Parathyroid adenoma (tissue), 2 donors: ENCODE results near the gene IL2RA.

Source experiments
- H2AFZ ChIP-seq: fragments of 300-600 bp; sonication (generic); one replicate; pipeline ENCODE4 v1.7.0; 2017; ENCODE audit warnings: antibody characterized with exemption, mild to moderate bottlenecking
- H3K27ac ChIP-seq: fragments of 300-600 bp; sonication (generic); one replicate; pipeline ENCODE4 v1.7.0; 2017
- H3K27me3 ChIP-seq: fragments of 300-600 bp; sonication (generic); one replicate; pipeline ENCODE4 v1.7.0; 2017; ENCODE audit warnings: low read length; ENCODE audit not compliant: control insufficient read depth, insufficient read depth
- H3K36me3 ChIP-seq: fragments of 300-600 bp; sonication (generic); one replicate; pipeline ENCODE4 v1.7.0; 2017; ENCODE audit warnings: low read length; ENCODE audit not compliant: control insufficient read depth, insufficient read depth
- H3K4me1 ChIP-seq: fragments of 300-600 bp; sonication (generic); one replicate; pipeline ENCODE4 v1.7.0; 2017; ENCODE audit warnings: control low read depth
- H3K4me2 ChIP-seq: fragments of 300-600 bp; sonication (generic); one replicate; pipeline ENCODE4 v1.7.0; 2017; ENCODE audit warnings: low read length
- H3K4me3 ChIP-seq: fragments of 300-600 bp; sonication (generic); one replicate; pipeline ENCODE4 v1.7.0; 2017; ENCODE audit warnings: low read depth, low read length
- H3K79me2 ChIP-seq: fragments of 300-600 bp; sonication (generic); one replicate; pipeline ENCODE4 v1.7.0; 2017; ENCODE audit warnings: control low read depth
- H3K9ac ChIP-seq: fragments of 300-600 bp; sonication (generic); one replicate; pipeline ENCODE4 v1.7.0; 2017; ENCODE audit warnings: mild to moderate bottlenecking
- H3K9me3 ChIP-seq: fragments of 300-600 bp; sonication (generic); one replicate; pipeline ENCODE4 v1.7.0; 2017; ENCODE audit warnings: low read length; ENCODE audit not compliant: control insufficient read depth
- CTCF ChIP-seq: fragments of 300-600 bp; sonication (generic); IDR thresholded peaks from one replicate; pipeline ENCODE4 v1.7.0; 2017; ENCODE audit warnings: antibody characterized with exemption, mild to moderate bottlenecking
- donor health status: primary hyperparathyroidism.

Gene IL2RA

DNA sequence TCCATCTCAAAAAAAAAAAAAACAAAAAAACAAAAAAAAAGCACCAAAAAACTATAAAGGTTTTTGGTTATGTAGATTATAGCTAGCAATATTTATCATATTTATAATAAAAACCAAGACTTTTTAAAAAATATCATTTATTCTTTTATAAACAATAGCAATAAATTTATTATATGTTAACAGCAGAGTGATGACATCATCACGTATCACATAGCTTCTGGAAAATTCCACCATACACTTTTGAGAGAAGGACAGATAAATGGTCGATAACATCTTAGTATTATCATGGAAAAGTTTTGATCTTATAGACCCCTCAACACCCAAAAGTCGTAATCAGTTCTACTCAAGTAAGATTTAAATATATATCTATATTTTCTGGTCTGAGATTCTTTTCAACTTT lies 51.6 kb downstream of the IL2RA start:
- Histone ChIP-seq H3K4me3 (no peak overlapping the region), H3K9ac (no peak overlapping the region), H2AFZ (no peak overlapping the region), H3K36me3 (no peaks in the 10 kb centered on the region), H3K4me1 (no peaks in the 10 kb centered on the region), H3K27ac (no peak overlapping the region), H3K79me2 (no peaks in the 10 kb centered on the region), H3K4me2 (no peak overlapping the region), H3K9me3 (no peaks in the 10 kb centered on the region), H3K27me3 (no peaks in the 10 kb centered on the region)
- no peak for TF ChIP-seq CTCF

- no peak overlapping the region for H3K4me2 ChIP-seq
- TF ChIP-seq CTCF, result no peak
- no peaks in the 10 kb centered on the region for H3K27me3 ChIP-seq
- no peak overlapping the region for H2AFZ ChIP-seq
- H3K79me2 ChIP-seq, result no peaks in the 10 kb centered on the region
- H3K27ac ChIP-seq, result no peak overlapping the region
- no peaks in the 10 kb centered on the region for H3K36me3 ChIP-seq
- no peak overlapping the region for H3K9ac ChIP-seq
- no peaks in the 10 kb centered on the region for H3K9me3 ChIP-seq
- no peak overlapping the region for H3K4me3 ChIP-seq
- H3K4me1 ChIP-seq, result no peaks in the 10 kb centered on the region
Measured at GRCh38 chr10:6009961-6010360, 52.2 kb downstream of the IL2RA start.

DNA sequence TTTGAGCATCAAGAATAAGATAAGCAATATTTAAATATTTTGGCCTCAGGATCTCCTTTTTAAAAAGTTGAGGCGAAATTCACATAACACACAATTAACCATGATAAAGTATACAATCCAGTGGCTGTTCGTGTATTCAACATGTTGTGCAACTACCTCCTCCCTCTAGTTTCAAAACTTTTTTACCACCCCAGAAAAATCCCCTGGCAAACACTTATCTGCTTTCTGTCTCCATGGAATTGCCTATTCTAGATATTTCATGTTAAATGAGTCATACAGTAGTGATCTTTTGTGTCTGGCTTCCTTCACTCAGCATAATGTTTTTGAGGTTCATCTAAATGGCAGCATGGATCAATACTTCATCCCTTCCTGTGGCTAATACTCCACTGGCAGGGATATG lies 53.0 kb downstream of the IL2RA start:
- H3K4me3 ChIP-seq, result no peak overlapping the region
- no peaks in the 10 kb centered on the region for H3K36me3 ChIP-seq
- TF ChIP-seq CTCF, result no peak
- H3K27me3 ChIP-seq, result no peaks in the 10 kb centered on the region
- no peak overlapping the region for H2AFZ ChIP-seq
- H3K4me2 ChIP-seq, result no peak overlapping the region
- H3K9ac ChIP-seq, result no peak overlapping the region
- H3K27ac ChIP-seq, result no peak overlapping the region
- H3K79me2 ChIP-seq, result no peaks in the 10 kb centered on the region
- no peaks in the 10 kb centered on the region for H3K4me1 ChIP-seq
- no peaks in the 10 kb centered on the region for H3K9me3 ChIP-seq

DNA sequence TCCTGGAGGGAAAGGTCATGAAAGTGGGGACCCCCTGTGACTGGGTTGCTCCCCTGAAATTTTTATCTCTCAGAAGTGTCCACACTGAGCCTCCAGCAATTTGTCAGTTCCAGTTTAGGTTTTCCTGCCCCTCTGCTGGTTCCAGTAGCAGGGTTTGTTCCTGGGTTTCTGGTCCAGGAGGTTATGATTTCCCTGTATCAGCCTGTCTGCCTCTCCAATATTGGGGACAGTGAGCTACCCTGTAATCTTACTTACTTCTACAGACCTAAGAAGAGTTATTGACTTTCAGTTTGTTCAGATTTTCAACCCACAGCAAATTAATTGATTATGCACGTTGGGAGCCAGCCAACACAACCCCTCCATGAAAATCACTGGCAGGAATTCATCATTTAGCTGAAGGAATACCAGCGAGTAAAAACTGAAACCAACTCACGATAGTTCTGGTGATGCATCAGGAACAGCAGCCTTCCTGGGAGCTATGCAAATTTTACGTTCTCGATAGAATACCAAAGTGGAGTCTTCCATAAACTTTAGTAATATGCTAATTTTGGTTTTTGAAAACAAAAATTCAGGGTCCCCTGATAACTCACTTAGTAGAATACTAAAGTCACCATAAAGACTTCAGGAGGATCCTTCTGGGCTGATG lies 53.5 kb downstream of the IL2RA start:
- Histone ChIP-seq H2AFZ (no peak overlapping the region), H3K4me2 (no peak overlapping the region), H3K79me2 (no peaks in the 10 kb centered on the region), H3K9ac (no peak overlapping the region), H3K4me1 (no peaks in the 10 kb centered on the region), H3K4me3 (no peak overlapping the region), H3K27me3 (no peaks in the 10 kb centered on the region), H3K9me3 (no peaks in the 10 kb centered on the region), H3K36me3 (no peaks in the 10 kb centered on the region), H3K27ac (no peak overlapping the region)
- no peak for TF ChIP-seq CTCF

- H3K4me2 ChIP-seq, result no peak overlapping the region
- no peak overlapping the region for H3K27ac ChIP-seq
- no peaks in the 10 kb centered on the region for H3K36me3 ChIP-seq
- no peak overlapping the region for H3K4me3 ChIP-seq
- H3K9me3 ChIP-seq, result no peaks in the 10 kb centered on the region
- H3K9ac ChIP-seq, result no peak overlapping the region
- H2AFZ ChIP-seq, result no peak overlapping the region
- H3K27me3 ChIP-seq, result no peaks in the 10 kb centered on the region
- no peak for TF ChIP-seq CTCF
- no peaks in the 10 kb centered on the region for H3K4me1 ChIP-seq
- H3K79me2 ChIP-seq, result no peaks in the 10 kb centered on the region
Measured at GRCh38 chr10:6006991-6007390, 55.2 kb downstream of the IL2RA start.
